B cell (primary cell): Measurements from ENCODE around the gene FAM53B. TPM values are rescaled to one million over a fixed set of nuclear protein-coding genes. Genes with fewer than 3 reads are reported as not detected.
A peak's percentile ranks its signal among the peaks of the same experiment; 100 is the strongest.

Source experiments
- ATAC-seq: fragments of 200-7000 bp; cut with Tn5 transposase; one replicate; pipeline ENCODE4 v1.10.0; 2021; ENCODE audit warnings: low read depth, mild to moderate bottlenecking, moderate number of reproducible peaks, moderate library complexity
- CTCF ChIA-PET: fragments of 350-600 bp; sonication (Branson Sonifier 250); formaldehyde crosslinking; loops from one replicate; lab custom pipeline; 2021; ENCODE audit warnings: antibody characterized with exemption, inconsistent platforms; lab: Charles Lee
- POLR2A ChIA-PET: fragments of 350-600 bp; sonication (Branson Sonifier 250); formaldehyde crosslinking; loops from one replicate; lab custom pipeline; 2021; ENCODE audit warnings: antibody characterized with exemption; lab: Charles Lee
- DNase-seq: peaks from one replicate; pipeline ENCODE4 v3.0.0; 2013
- H2AFZ ChIP-seq: 2 replicates; pipeline ENCODE4 v1.6.1; 2012; ENCODE audit warnings: mild to moderate bottlenecking, low read depth, low read length; ENCODE audit not compliant: insufficient read depth, poor library complexity, severe bottlenecking
- H3K27ac ChIP-seq, 2 donors: 1 replicate in 1 of 2; 2 replicates in 1 of 2; pipeline ENCODE4 v1.5.1; 2012 to 2013; ENCODE audit warnings: low read length in 2 of 2, mild to moderate bottlenecking in 2 of 2, moderate library complexity in 1 of 2
- H3K27me3 ChIP-seq, 4 experiments: fragments of 200-600 bp in 1 of 4; sonication (generic) in 1 of 4; replicated peaks in 1 of 4; 1 replicate in 2 of 4; 2 replicates in 2 of 4; pipeline versions ENCODE4 v1.6.1 to v1.7.0; 2013 to 2016; ENCODE audit warnings: low read length in 3 of 4, mild to moderate bottlenecking in 2 of 4, mixed read lengths in 1 of 4, moderate library complexity in 1 of 4; ENCODE audit not compliant: insufficient read depth in 4 of 4, control insufficient read depth in 3 of 4; ENCODE audit errors: control extremely low read depth in 1 of 4
- H3K36me3 ChIP-seq, 2 experiments: replicated peaks in 1 of 2; 1 replicate in 1 of 2; 2 replicates in 1 of 2; pipeline versions ENCODE4 v1.6.1 to v1.7.1; 2013; ENCODE audit warnings: low read length in 1 of 2; ENCODE audit not compliant: insufficient read depth in 2 of 2, control insufficient read depth in 1 of 2; ENCODE audit errors: control extremely low read depth in 1 of 2, extremely low read depth in 1 of 2
- H3K4me1 ChIP-seq, 2 donors: fragments of 200-600 bp in 1 of 2; sonication (generic) in 1 of 2; 1 replicate in 1 of 2; 2 replicates in 1 of 2; pipeline versions ENCODE4 v1.5.1 to v1.6.1; 2013 to 2017; ENCODE audit warnings: low read length in 2 of 2; ENCODE audit not compliant: control insufficient read depth in 2 of 2, insufficient read depth in 2 of 2
- H3K4me2 ChIP-seq: replicated peaks from 2 replicates; pipeline ENCODE3; 2012; ENCODE audit warnings: mild to moderate bottlenecking, low read depth, low read length; ENCODE audit not compliant: poor library complexity, severe bottlenecking
- H3K4me3 ChIP-seq, 5 experiments: fragments of 200-600 bp in 1 of 5; sonication (generic) in 1 of 5; 1 replicate in 3 of 5; 2 replicates in 2 of 5; pipeline versions ENCODE4 v1.5.1 to v1.7.0; 2011 to 2016; ENCODE audit warnings: low read length in 4 of 5, mild to moderate bottlenecking in 4 of 5, low read depth in 2 of 5, control low read depth in 1 of 5, moderate library complexity in 1 of 5; ENCODE audit not compliant: insufficient read depth in 1 of 5; ENCODE audit errors: control extremely low read depth in 1 of 5, extremely low read depth in 1 of 5
- H3K79me2 ChIP-seq: fragments of 200-600 bp; sonication (generic); one replicate; pipeline ENCODE4 v1.6.0; 2016; ENCODE audit warnings: low read length; ENCODE audit not compliant: control insufficient read depth, insufficient read depth
- H3K9ac ChIP-seq: fragments of 200-600 bp; sonication (generic); 2 replicates; pipeline ENCODE4 v1.6.1; 2017; ENCODE audit warnings: mild to moderate bottlenecking, low read length, moderate library complexity
- H3K9me3 ChIP-seq, 3 donors: one replicate each; pipeline versions ENCODE4 v1.6.1 to v1.7.1; 2013; ENCODE audit warnings: low read length in 2 of 3; ENCODE audit not compliant: control insufficient read depth in 2 of 3, insufficient read depth in 1 of 3; ENCODE audit errors: control extremely low read depth in 1 of 3
- H4K20me1 ChIP-seq: 2 replicates; pipeline ENCODE4 v1.6.0; 2012; ENCODE audit warnings: mild to moderate bottlenecking, low read length; ENCODE audit not compliant: insufficient read depth, control insufficient read depth, poor library complexity, severe bottlenecking
- H3K27ac Mint-ChIP-seq: one replicate; pipeline ENCODE4 v1.8.0; 2021; ENCODE audit warnings: mixed read lengths
- H3K27me3 Mint-ChIP-seq: one replicate; pipeline ENCODE4 v1.8.0; 2021; ENCODE audit warnings: mixed read lengths
- H3K4me1 Mint-ChIP-seq: one replicate; pipeline ENCODE4 v1.8.0; 2021; ENCODE audit warnings: mixed read lengths
- H3K4me3 Mint-ChIP-seq: one replicate; pipeline ENCODE4 v1.8.0; 2021; ENCODE audit warnings: mixed read lengths
- H3K9me3 Mint-ChIP-seq: one replicate; pipeline ENCODE4 v1.8.0; 2022; ENCODE audit warnings: mixed read lengths; ENCODE audit not compliant: insufficient read depth
- CTCF ChIP-seq: fragments of 200-600 bp; IDR thresholded peaks from one replicate; pipeline ENCODE4 v1.8.0; 2022; ENCODE audit warnings: antibody characterized with exemption, mild to moderate bottlenecking
- EZH2 ChIP-seq: IDR thresholded peaks from 2 replicates; pipeline ENCODE4 v1.6.1; 2012; ENCODE audit warnings: borderline replicate concordance, low read depth, mild to moderate bottlenecking, moderate library complexity, low read length; ENCODE audit not compliant: insufficient read depth, poor library complexity, severe bottlenecking
- WGBS: methylation state at CpG from one replicate; pipeline ENCODE4 v1.1.5; 2013; ENCODE audit warnings: missing lambda C conversion rate; ENCODE audit not compliant: insufficient coverage; 5-methylcytosine and 5-hydroxymethylcytosine counted together
- intact Hi-C: fragments of 100-400 bp; cut with micrococcal nuclease; formaldehyde crosslinking; loops from one replicate; pipeline ENCODE4 v1.10.0; 2022
- polyA plus RNA-seq: library from polyadenylated mRNA; depleted of rRNA; stranded (reverse); fragments of >200 nt; gene quantifications from 2 replicates; pipeline ENCODE4 v1.2.3, GENCODE V29; 2012
- total RNA-seq, 2 donors: library from RNA; stranded (reverse); fragments of 120-200 nt in 1 of 2; gene quantifications; 1 replicate in 1 of 2; 2 replicates in 1 of 2; pipeline versions ENCODE4 v1.2.3 to v1.2.4, GENCODE V29; 2013 to 2022

FAM53B gene
- total and polyA plus RNA-seq, 2 donors (not counting 1 experiment from before 2014, with no cell fraction given) = 51.2 to 186 TPM

- Mint-ChIP-seq H3K9me3 (no peaks in the 10 kb centered on the region), H3K27me3 (no peaks in the 10 kb centered on the region), H3K27ac (peak overlapping the region; percentile 90), H3K4me3 (peak overlapping the region; percentile 57), H3K4me1 (peaks cover 77% of the 10 kb centered on the region)
- WGBS = 33% methylated on average over 17 of the region's 18 CpGs
- DNase-seq (peak; percentile 70), ATAC-seq (peak; percentile 63)
- Histone ChIP-seq H3K4me2 (peak overlapping the region; percentile 67), H3K27me3 (no peaks in the 10 kb centered on the region), H3K27ac (peak overlapping the region; percentile 86 to 97), H3K9me3 (peaks cover 0 to 9% (median 0%) of the 10 kb centered on the region in 3 donors), H3K9ac (no peak overlapping the region), H2AFZ (peak overlapping the region; percentile 51), H3K4me1 (peaks cover 79 to 96% of the 10 kb centered on the region in 2 donors), H4K20me1 (no peaks in the 10 kb centered on the region), H3K4me3 (no peak overlapping the region), H3K36me3 (peaks cover 0 to 29% of the 10 kb centered on the region in 2 experiments), H3K79me2 (peaks cover 82% of the 10 kb centered on the region)
- POLR2A ChIA-PET = interaction anchor here (0.6 to 11.6 kb wide), 10 partner anchors 9 to 320 kb away, joined by 3 to 163 read pairs (median 4); no protein-coding TSS in a partner anchor
- CTCF ChIA-PET = interaction anchor here (0.9 to 5.1 kb wide), 9 partner anchors 8 to 129 kb away, joined by 3 to 26 read pairs (median 7); no protein-coding TSS in a partner anchor
- intact Hi-C loops = loop anchor here (1.0 to 10.0 kb wide), 2 partner anchors 12 to 148 kb away; partner anchors contain the start of gene LHPP
- TF ChIP-seq EZH2 (no peak), CTCF (no peak)
Measured at GRCh38 chr10:124612611-124613498, 131.3 kb downstream of the FAM53B start.
